Head of caudate nucleus (tissue), 42 donors: Measurements from ENCODE around the gene EIF2AK2.
"Not testable (repeated sequence)": the region's sequence is repeated elsewhere in the genome, so short reads cannot be mapped to it uniquely, and the experiment has no call there.

Source experiments
- DNase-seq, 42 donors: peaks; one replicate each; pipeline versions ENCODE4 v3.0.0 to v3.0.0-alpha.2; 2020 to 2021; ENCODE audit warnings: mixed read lengths in 7 of 42
- intact Hi-C: fragments of 100-400 bp; cut with DNase I; formaldehyde crosslinking; loops from one replicate; pipeline ENCODE4 v1.15.0; 2022

Gene EIF2AK2

DNA sequence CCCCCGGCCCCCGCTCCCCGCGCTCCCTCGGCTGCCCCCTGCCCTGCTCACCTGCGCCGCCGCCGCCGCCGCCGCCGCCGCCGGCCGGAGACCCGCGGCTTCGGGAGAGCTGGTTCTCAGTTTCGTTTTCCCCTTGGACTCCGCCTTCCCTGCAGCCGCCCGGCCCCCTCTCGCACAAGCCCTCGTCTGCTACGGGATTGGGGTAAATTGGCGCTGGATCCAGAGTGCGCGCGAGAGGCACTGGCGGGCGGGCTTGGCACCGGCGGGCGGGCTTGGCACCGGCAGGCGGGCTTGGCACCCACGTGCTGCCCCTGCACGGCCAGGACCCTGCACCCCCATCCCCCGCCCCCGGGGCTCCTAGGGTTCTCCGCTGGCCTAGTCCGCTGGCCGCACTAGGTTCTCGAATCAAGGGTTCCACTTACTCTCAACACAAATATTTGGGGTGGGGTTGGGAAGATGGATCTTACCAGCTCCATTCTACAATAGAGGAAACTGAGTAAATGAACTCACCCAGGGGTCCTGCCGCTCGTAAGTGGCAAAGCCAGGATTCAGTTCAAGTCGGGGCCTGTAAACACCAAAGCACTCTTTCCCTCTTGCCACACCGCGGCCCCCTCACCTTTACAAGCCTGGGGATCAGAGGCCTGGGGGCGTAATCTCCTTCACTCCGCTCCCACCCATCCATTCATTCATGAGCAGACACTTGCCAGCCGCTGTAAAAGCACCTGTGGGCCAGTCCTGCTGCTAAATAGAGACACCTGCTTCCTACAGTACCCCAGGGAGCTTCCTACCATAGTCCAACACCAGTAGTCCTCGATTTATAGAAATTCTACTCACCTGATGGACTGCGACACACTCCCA, at the start of gene EIF2AK2:
EIF2AK2 (minus strand) TSS at position 124 of the 858 bp plus-strand sequence. CDS start 9,174 bp downstream, outside the sequence.
- intact Hi-C loops: no loop called here

DNA sequence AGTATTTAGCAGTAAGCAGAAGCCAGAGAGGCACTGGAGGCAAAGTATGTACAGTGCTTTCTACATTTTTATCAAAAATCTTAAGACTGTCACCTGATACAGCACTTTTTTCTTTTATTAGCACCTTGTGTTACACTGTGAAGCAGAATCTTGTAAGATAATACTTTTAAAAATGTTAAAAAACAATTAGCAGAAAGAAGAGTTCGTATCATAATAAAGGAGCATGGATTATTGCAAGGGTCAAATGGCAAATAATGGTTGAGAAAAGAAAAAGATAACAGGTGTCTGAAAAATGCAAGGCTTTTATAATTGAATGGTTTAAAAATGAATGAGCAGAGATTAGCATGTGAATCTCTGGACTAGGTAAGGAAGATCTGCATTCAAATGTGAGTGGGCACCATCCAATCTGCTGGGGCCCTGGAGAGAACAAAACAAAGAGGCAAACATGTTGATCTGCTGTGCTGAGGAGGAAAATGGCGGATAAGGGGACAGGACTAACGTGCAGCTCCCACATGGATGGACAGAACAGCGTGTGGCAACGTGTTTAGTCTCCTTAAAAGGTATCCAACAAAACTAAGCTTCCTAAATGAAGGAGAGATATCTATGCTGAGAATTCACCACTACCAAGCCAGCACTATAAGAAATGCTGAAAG, 49.0 kb upstream of the EIF2AK2 start:
- DNase-seq: no peak
- intact Hi-C loops: no loop called here

More for the DNA sequence above, at the start of gene EIF2AK2:
- peak; percentile 49 to 90 (median 80) for DNase-seq

DNA sequence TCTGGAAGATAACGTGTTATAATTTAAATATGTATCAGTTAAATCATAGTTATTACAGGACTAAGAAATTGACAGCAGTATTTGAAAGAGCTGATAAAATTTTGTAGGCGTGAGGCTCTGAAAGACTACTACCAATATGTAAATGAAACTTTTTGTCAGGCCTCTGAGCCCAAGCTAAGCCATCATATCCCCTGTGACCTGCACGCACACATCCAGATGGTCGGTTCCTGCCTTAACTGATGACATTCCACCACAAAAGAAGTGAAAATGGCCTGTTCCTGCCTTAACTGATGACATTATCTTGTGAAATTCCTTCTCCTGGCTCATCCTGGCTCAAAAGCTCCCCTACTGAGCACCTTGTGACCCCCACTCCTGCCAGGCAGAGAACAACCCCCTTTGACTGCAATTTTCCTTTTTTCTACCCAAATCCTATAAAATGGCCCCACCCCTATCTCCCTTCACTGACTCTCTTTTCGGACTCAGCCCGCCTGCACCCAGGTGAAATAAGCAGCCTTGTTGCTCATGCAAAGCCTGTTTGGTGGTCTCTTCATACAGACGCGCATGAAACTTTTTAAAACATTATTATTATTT, 48.4 kb upstream of the EIF2AK2 start:
- DNase-seq, intact Hi-C loops: not testable (repeated sequence)

DNA sequence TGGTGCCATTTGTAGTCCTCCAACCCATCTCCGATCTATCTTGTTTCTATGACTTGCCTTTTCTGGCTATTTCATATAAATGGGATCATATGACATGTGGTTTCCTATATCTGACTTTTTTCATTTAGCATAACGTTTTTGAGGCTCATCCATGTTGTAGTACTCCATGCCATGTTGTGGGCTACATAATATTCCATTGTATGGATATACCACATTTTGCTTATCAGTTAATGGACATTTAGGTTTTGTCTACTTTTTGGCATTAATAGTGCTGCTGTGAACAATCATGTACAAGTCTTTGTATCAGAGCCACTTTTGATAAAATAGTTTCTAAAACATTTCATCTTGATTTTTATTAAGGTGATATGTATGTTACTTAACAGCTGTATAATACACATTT, 46.9 kb upstream of the EIF2AK2 start:
- no peak for DNase-seq
- intact Hi-C loops: no loop called here

DNA sequence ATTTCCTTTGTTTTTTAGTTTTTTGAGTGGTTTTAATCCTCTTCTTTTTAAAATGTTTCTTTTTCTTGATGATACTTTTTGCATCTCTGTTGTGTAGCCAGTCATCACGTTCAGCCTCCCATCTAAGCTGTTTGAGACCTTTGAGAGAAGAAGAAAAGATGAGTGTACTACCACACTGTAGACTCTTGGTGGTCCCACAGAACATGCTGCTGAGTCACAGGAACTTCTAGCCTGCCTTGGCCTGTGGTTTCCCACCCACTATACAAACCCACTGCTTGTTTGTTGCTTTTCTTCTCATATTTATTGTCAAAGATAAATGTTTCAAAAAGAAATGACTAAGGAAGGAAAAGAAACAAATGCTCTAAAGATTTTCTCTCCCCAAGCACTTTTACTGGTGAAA, 45.0 kb upstream of the EIF2AK2 start:
- intact Hi-C loops: no loop called here

DNA sequence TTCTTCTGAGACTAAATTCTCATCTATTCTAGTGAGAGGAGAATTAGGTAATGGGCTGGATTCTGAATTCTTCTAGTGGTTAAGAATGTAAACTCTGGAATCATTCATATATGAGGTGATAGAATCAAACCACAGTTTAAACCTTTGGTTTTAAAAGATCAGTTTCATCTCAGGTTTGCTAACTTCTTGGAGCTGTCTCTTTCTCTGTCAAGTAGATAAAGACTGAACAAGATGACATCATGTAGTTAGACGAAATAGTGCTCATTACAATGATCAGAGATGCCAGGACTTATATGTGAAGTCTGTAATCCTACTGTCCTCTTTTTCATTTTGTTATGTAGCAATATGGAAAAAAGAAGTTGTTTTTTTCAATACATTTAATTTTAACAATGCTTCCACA, 44.4 kb upstream of the EIF2AK2 start:
- intact Hi-C loops: no loop called here

More for the DNA sequence above, 45.0 kb upstream of the EIF2AK2 start:
- DNase-seq: no peak

DNA sequence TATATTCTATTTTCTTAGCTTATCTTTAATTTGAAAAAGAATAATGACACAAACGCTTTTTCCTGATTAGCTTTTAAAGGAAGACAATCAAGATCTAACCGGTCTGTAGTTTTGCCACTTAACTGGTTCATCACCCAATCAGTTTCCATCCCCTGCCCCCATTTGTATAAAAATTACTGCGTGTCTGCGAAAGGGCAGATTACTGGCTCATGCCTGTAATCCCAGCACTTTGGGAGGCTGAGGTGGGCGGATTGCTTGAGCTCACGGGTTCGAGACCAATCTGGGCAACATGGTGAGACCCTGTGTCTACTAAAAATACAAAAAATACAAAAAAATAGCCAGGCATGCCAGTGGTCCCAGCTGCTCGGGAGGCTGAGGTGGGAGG, 41.9 kb upstream of the EIF2AK2 start:
- no peak for DNase-seq
- intact Hi-C loops: no loop called here

More for the DNA sequence above, 44.4 kb upstream of the EIF2AK2 start:
- DNase-seq: no peak

DNA sequence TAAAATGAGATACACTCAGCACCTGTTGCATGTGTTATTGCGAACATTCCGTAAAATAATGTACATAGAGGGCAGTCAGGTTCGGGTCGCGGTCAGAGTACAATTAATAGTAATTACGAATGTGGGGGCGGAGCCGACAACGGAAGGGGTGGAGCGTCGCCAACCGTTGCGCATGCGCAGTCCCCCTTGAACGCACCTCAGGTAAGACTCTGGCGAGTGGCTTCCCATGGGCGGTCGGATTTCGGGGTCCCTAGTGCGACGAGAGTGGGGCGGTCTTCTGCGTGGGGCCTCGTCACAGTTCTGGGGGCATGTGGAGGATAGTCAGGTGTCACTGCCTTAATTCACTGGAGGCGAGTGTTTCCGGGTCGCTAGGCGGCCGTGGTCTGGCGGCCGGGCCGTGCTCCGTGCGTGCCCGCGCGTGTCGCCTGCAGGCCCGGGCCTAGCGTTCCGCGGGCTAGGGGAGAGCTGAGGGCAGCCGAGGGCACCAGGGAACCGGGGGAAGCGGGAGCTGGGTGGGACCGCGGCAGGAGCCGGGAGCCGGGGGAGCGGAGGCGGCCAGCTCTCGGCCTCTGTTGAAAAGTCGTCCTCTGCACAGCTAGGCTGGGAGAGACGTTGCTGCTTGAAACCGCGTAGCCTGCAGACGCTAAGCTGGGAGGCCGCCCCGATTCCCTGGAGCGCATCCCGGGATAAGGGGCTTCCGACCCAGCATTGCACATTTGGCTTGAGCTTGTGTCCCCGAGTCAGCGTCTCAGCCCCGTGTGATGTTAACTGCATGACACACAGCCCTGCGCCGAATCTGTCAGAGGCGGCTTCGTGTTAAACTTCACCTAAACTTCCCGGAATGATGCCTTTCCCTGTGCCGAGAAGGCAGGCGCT, 39.8 kb upstream of the EIF2AK2 start, which contains the start of gene CEBPZOS:
CEBPZOS (plus strand) TSS at position 177 of the 876 bp plus-strand sequence. CDS start 3,209 bp downstream, outside the sequence.
- intact Hi-C loops: no loop called here
- DNase-seq: peak; percentile 72 to 94 (median 86)

DNA sequence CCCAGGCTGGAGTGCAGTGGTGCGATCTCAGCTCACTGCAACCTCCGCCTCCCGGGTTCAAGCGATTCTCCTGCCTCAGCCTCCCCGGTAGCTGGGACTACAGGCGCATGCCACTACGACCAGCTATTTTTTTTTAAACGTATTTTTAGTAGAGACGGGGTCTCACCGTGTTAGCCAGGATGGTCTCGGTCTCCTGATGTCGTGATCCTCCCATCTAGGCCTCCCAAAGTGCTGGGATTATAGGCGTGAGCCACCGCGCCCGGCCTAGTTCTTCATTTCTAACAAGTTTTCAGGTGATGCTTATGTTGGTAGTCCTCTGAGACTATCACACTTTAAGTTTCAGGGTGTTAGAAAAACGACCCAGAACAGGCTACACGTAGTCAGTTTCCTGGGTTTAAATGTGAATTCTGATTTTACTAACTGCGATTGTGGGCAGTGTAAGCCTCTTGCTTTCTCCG, 39.1 kb upstream of the EIF2AK2 start:
- intact Hi-C loops: not testable (repeated sequence)
- DNase-seq: peak in 1 of 42 donors; percentile 13

DNA sequence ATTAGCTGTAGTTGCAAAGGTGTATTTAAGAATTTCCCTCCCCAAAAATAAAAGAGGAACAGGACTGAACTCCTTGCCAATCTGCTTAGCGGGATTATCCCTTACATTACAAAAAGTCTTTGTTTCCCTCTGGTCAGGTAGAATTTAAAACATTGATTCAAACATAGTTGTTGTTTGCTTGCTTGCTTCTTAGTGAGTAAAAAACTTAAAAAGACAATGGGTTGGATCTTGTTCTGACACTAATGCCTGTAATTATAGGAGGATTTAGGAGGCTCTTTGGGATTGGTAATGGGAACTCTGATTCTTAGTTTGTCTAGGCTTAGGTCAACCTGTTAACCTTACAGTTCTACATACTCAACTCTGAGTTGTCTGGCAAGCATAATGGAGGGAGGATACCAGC, 35.8 kb upstream of the EIF2AK2 start:
- DNase-seq: no peak
- intact Hi-C loops: no loop called here

DNA sequence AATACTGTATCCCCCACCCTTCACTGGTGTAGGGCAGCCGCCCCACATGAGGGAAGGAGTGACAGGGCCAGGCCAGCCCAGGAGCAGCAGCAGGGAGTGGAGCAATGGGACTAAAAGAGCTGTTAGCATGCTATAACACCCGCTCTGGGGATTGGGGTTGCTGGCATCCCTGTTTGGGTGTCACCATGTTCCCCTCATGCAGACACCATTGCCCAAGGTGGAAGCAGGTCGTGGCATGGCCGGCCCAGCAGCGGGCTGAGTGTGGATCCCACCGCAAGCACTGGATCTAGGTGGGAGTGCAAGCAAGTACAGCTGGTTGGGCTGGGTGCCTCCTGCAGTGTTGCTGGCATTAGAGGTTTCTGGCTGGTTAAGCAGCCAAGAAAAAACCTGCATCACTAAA, 35.0 kb upstream of the EIF2AK2 start:
- intact Hi-C loops: no loop called here
- DNase-seq: no peak

DNA sequence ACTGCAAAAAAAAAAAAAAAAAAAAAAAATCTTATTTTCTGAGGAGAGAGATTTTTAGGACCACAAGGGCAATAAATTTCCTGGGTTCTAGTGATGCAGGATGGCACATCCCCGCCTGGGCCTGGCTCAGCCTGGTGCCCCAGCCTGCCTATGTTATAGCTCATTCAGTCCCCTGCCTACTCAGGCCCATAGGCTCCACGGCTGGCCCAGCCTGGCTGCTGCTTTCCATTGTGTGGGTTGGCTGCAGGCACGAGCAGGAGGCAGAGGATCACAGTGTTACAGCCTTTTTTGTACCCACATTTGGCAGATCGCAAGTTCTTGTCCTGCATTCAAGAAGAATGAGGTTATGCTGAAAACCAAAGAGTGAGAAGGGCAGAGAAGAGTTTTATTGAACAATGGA, 34.5 kb upstream of the EIF2AK2 start:
- intact Hi-C loops: no loop called here
- DNase-seq: no peak

DNA sequence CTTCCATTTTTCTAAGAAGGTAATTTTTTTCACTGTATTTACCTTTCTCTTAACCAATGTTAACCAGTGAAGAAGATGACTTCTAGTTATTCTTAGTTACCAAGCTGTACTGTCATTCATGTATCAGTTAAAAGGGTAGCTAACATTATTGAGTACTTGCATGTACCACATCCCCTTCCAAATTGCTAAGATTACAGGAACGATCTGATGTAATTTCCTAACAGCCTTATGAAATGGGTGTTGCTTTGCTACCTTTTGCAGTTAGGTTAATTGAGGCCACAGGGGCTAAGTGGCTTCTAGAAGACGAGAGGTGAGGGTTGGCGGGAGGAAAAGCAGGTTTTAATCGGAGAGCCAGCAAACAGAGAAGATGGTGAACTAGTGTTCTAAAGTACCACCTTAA, 33.5 kb upstream of the EIF2AK2 start:
- intact Hi-C loops: no loop called here
- DNase-seq: no peak

DNA sequence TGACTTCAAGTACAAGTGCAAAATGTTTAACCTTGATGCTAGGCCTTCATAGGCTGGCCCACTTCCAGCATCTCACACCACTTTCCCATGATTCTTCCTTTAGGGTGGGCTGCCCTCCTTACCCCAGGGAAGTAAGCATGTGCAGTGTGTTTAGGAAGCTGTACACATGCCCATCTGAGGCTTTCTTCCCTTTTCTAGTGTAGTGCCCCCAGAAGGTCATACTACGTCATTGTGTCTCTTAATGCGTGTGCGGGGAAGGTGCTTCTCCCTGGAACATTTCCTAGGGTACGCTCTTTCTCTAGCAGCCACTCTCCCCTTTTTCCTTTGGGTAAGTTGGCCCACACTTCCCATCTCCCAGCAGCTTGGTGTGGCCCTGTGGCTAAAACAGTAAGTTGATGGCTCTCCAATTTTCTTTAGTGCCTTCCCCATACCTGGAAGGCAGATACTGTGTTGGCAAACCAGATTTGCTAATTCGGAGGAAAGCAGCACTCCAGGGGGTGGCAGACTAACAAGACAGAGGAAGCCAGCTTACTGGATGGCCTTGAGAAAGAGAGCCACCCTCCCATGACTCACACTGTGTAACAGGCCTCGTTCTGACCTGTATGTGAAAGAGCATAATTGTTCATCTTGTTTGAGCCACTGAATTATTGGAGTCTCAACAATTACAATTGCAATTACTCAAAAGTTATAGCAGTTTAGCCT, 32.8 kb upstream of the EIF2AK2 start:
- DNase-seq: peak in 6 of 42 donors; percentile 7 to 43 (median 25)
- intact Hi-C loops: no loop called here

DNA sequence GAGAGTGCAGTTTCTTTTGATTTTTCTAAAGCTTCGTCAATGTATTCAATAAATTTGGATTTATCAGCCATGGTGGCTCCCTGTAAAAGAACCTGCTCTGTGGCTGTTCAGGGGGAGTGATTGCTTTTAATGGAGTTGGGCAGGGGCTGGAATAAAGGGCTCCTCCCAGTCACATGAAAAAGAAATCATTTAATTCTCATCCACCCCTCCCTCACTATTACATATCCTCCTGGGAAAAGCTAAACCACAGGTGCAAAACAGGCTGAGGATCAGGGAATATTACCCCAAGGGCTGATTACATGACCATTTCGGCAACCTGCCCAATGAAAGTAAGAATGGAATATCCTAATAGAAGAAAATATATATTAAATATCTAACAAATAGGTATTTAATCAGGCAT, 31.8 kb upstream of the EIF2AK2 start, which contains the start of gene SULT6B1:
SULT6B1 (minus strand) TSS at position 101 of the 400 bp plus-strand sequence; CDS start at position 71, 30 bp downstream.
- no peak for DNase-seq
- intact Hi-C loops: no loop called here

DNA sequence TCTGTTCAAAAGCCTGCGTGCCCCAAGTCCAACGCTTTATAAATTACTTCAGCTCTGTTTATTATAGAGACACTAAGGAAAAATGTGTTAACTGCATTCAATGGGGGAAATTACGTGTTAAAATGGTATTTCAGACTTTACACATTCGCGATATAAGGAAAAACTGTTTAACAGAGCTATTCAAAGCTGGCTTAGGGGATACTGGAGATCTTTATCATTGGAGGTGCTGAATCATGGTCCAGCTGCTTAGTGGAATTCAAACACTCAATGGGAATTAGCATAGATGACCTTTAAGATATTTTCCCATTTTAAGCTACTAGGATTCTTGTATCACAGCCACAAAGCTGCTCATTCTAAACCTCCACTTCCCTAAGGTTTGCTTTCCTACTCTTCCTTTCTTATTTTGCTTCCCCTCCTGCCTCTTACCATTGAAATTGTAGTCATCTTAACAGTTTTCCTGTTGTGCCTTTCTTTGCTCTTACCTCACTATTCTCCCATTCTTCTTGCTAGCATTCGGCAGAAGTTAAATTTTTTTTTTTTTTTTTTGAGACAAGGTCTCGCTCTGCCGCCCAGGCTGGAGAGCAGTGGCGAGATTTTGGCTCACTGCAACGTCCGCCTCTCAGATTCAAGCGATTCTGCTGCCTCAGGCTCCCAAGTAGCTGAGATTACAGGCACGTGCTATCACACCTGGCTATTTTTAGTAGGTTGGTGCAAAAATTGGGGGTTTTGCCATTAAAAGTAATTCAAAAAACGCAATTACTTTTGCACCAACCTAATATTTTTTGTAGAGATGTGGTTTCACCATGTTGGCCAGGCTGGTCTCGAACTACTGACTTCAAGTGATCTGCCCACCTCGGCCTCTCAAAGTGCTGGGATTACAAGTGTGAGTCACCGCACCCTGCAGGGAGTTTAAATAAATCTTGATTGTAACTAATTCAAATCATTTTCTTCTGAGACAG, 25.2 kb upstream of the EIF2AK2 start:
- DNase-seq: no peak
- intact Hi-C loops: no loop called here

DNA sequence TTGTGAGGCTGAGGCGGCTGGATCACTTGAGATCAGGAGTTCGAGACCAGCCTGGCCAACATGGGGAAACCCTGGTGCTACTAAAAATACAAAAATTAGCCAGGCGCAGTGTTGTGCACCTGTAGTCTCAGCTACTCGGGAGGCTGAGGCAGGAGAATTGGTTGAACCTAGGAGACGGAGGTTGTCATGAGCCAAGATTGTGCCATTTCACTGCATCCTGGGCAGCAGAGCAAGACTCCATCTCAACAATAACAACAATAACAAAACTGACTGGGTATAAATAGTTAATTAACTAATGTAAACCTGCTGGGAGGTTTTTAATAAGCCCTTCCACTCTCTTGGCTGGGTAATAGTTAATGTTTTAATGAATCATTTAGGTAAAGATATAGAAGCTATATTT, 23.9 kb upstream of the EIF2AK2 start:
- intact Hi-C loops: no loop called here
- no peak for DNase-seq
